Measurements from ENCODE around the gene FAM240A.
A peak's percentile ranks its signal among the peaks of the same experiment; 100 is the strongest.

FAM240A gene

GRCh38 chr3:46612324-46612723 lies at the start of gene FAM240A:
Gene FAM240A, plus strand, starts transcription at chr3:46612525. Its CDS starts 159 bp downstream, at chr3:46612684.
- DNase-seq (ENCODE audit: low spot score in 2 of 2) (no peak), ATAC-seq (replicated peaks; ENCODE audit: extremely low read depth, poor library complexity, severe bottlenecking) (no peak)
- Mint-ChIP-seq H3K9me3 (no peaks in the 10 kb centered on the region), H3K27me3 (peaks cover 54% of the 10 kb centered on the region), H3K27ac (ENCODE audit: low read depth) (no peak within 1 kb of the TSS), H3K4me1 (no peaks in the 10 kb centered on the region), H3K36me3 (ENCODE audit: insufficient read depth) (peaks cover 2% of the 10 kb centered on the region), H3K4me3 (no peak within 1 kb of the TSS)

GRCh38 chr3:46564190-46565021 lies 47.9 kb upstream of the FAM240A start:
- H3K36me3 Mint-ChIP-seq (ENCODE audit: insufficient read depth): no peaks in the 10 kb centered on the region
- no peak overlapping the region for H3K27ac Mint-ChIP-seq (ENCODE audit: low read depth)
- peaks cover 24% of the 10 kb centered on the region for H3K27me3 Mint-ChIP-seq
- ATAC-seq (replicated peaks; ENCODE audit: extremely low read depth, poor library complexity, severe bottlenecking): no peak
- H3K9me3 Mint-ChIP-seq: no peaks in the 10 kb centered on the region
- no peak for DNase-seq (ENCODE audit: low spot score in 2 of 2)
- peaks cover 25% of the 10 kb centered on the region for H3K4me1 Mint-ChIP-seq
- no peak overlapping the region for H3K4me3 Mint-ChIP-seq

GRCh38 chr3:46565077-46565476 lies 47.2 kb upstream of the FAM240A start:
- no peak for ATAC-seq (replicated peaks; ENCODE audit: extremely low read depth, poor library complexity, severe bottlenecking)
- peak overlapping the region; percentile 68 for H3K4me3 Mint-ChIP-seq
- DNase-seq (ENCODE audit: low spot score in 2 of 2): no peak
- no peaks in the 10 kb centered on the region for H3K36me3 Mint-ChIP-seq (ENCODE audit: insufficient read depth)
- H3K27ac Mint-ChIP-seq (ENCODE audit: low read depth): no peak overlapping the region
- H3K27me3 Mint-ChIP-seq: peaks cover 24% of the 10 kb centered on the region
- H3K9me3 Mint-ChIP-seq: no peaks in the 10 kb centered on the region
- H3K4me1 Mint-ChIP-seq: peaks cover 25% of the 10 kb centered on the region

- Mint-ChIP-seq H3K27ac (ENCODE audit: low read depth) (no peak overlapping the region), H3K27me3 (peaks cover 24% of the 10 kb centered on the region), H3K9me3 (no peaks in the 10 kb centered on the region), H3K36me3 (ENCODE audit: insufficient read depth) (no peaks in the 10 kb centered on the region), H3K4me3 (peak overlapping the region; percentile 68), H3K4me1 (peaks cover 25% of the 10 kb centered on the region)
- DNase-seq (ENCODE audit: low spot score in 2 of 2) (no peak), ATAC-seq (replicated peaks; ENCODE audit: extremely low read depth, poor library complexity, severe bottlenecking) (no peak)
Observed at GRCh38 chr3:46565607-46566039, 46.7 kb upstream of the FAM240A start.

- DNase-seq (ENCODE audit: low spot score in 2 of 2) (no peak), ATAC-seq (replicated peaks; ENCODE audit: extremely low read depth, poor library complexity, severe bottlenecking) (peak; percentile 85)
- no peak within 1 kb of the TSS for H3K27ac Mint-ChIP-seq (ENCODE audit: low read depth)
- H3K9me3 Mint-ChIP-seq: no peaks in the 10 kb centered on the region
- peaks cover 25% of the 10 kb centered on the region for H3K4me1 Mint-ChIP-seq
- H3K36me3 Mint-ChIP-seq (ENCODE audit: insufficient read depth): no peaks in the 10 kb centered on the region
- peak within 1 kb of the TSS; percentile 68 for H3K4me3 Mint-ChIP-seq
- peaks cover 24% of the 10 kb centered on the region for H3K27me3 Mint-ChIP-seq
Observed at GRCh38 chr3:46566040-46566641, 46.2 kb upstream of the FAM240A start, which contains the start of gene LRRC2. Gene LRRC2, minus strand, starts transcription at chr3:46566302. Its CDS starts 14,711 bp downstream, at chr3:46551591.

- ATAC-seq (replicated peaks; ENCODE audit: extremely low read depth, poor library complexity, severe bottlenecking) (no peak), DNase-seq (ENCODE audit: low spot score in 2 of 2) (peak in 1 of 2 donors; percentile 0)
- peaks cover 12% of the 10 kb centered on the region for H3K27me3 Mint-ChIP-seq
- H3K4me3 Mint-ChIP-seq: no peak overlapping the region
- H3K36me3 Mint-ChIP-seq (ENCODE audit: insufficient read depth): no peaks in the 10 kb centered on the region
- H3K4me1 Mint-ChIP-seq: no peaks in the 10 kb centered on the region
- no peaks in the 10 kb centered on the region for H3K9me3 Mint-ChIP-seq
- no peak overlapping the region for H3K27ac Mint-ChIP-seq (ENCODE audit: low read depth)
Observed at GRCh38 chr3:46571684-46572083, 40.6 kb upstream of the FAM240A start.

GRCh38 chr3:46573701-46574100 lies 38.6 kb upstream of the FAM240A start:
- H3K4me3 Mint-ChIP-seq: no peak overlapping the region
- H3K27me3 Mint-ChIP-seq: no peaks in the 10 kb centered on the region
- no peaks in the 10 kb centered on the region for H3K4me1 Mint-ChIP-seq
- ATAC-seq (replicated peaks; ENCODE audit: extremely low read depth, poor library complexity, severe bottlenecking) (no peak), DNase-seq (ENCODE audit: low spot score in 2 of 2) (no peak)
- H3K36me3 Mint-ChIP-seq (ENCODE audit: insufficient read depth): no peaks in the 10 kb centered on the region
- H3K27ac Mint-ChIP-seq (ENCODE audit: low read depth): no peak overlapping the region
- H3K9me3 Mint-ChIP-seq: no peaks in the 10 kb centered on the region

GRCh38 chr3:46574243-46574646 lies 38.1 kb upstream of the FAM240A start:
- H3K9me3 Mint-ChIP-seq: no peaks in the 10 kb centered on the region
- DNase-seq (ENCODE audit: low spot score in 2 of 2) (no peak), ATAC-seq (replicated peaks; ENCODE audit: extremely low read depth, poor library complexity, severe bottlenecking) (no peak)
- no peaks in the 10 kb centered on the region for H3K27me3 Mint-ChIP-seq
- H3K27ac Mint-ChIP-seq (ENCODE audit: low read depth): no peak overlapping the region
- H3K4me1 Mint-ChIP-seq: no peaks in the 10 kb centered on the region
- no peaks in the 10 kb centered on the region for H3K36me3 Mint-ChIP-seq (ENCODE audit: insufficient read depth)
- no peak overlapping the region for H3K4me3 Mint-ChIP-seq

- Mint-ChIP-seq H3K36me3 (ENCODE audit: insufficient read depth) (no peaks in the 10 kb centered on the region), H3K9me3 (no peaks in the 10 kb centered on the region), H3K27ac (ENCODE audit: low read depth) (no peak overlapping the region), H3K27me3 (no peaks in the 10 kb centered on the region), H3K4me3 (no peak overlapping the region), H3K4me1 (no peaks in the 10 kb centered on the region)
- DNase-seq (ENCODE audit: low spot score in 2 of 2) (no peak), ATAC-seq (replicated peaks; ENCODE audit: extremely low read depth, poor library complexity, severe bottlenecking) (no peak)
Observed at GRCh38 chr3:46574881-46575576, 37.3 kb upstream of the FAM240A start.

GRCh38 chr3:46575577-46576222 lies 36.6 kb upstream of the FAM240A start:
- no peak overlapping the region for H3K27ac Mint-ChIP-seq (ENCODE audit: low read depth)
- ATAC-seq (replicated peaks; ENCODE audit: extremely low read depth, poor library complexity, severe bottlenecking) (no peak), DNase-seq (ENCODE audit: low spot score in 2 of 2) (no peak)
- no peaks in the 10 kb centered on the region for H3K36me3 Mint-ChIP-seq (ENCODE audit: insufficient read depth)
- H3K4me3 Mint-ChIP-seq: no peak overlapping the region
- no peaks in the 10 kb centered on the region for H3K27me3 Mint-ChIP-seq
- H3K4me1 Mint-ChIP-seq: no peaks in the 10 kb centered on the region
- no peaks in the 10 kb centered on the region for H3K9me3 Mint-ChIP-seq

- Mint-ChIP-seq H3K4me1 (no peaks in the 10 kb centered on the region), H3K4me3 (no peak overlapping the region), H3K9me3 (no peaks in the 10 kb centered on the region), H3K27ac (ENCODE audit: low read depth) (no peak overlapping the region), H3K27me3 (no peaks in the 10 kb centered on the region), H3K36me3 (ENCODE audit: insufficient read depth) (no peaks in the 10 kb centered on the region)
- ATAC-seq (replicated peaks; ENCODE audit: extremely low read depth, poor library complexity, severe bottlenecking): no peak
- DNase-seq (ENCODE audit: low spot score in 2 of 2): no peak
Observed at GRCh38 chr3:46576386-46576785, 35.9 kb upstream of the FAM240A start.

GRCh38 chr3:46576879-46577278 lies 35.4 kb upstream of the FAM240A start:
- Mint-ChIP-seq H3K4me1 (no peaks in the 10 kb centered on the region), H3K27ac (ENCODE audit: low read depth) (no peak overlapping the region), H3K9me3 (no peaks in the 10 kb centered on the region), H3K27me3 (no peaks in the 10 kb centered on the region), H3K36me3 (ENCODE audit: insufficient read depth) (no peaks in the 10 kb centered on the region), H3K4me3 (no peak overlapping the region)
- no peak for DNase-seq (ENCODE audit: low spot score in 2 of 2)
- ATAC-seq (replicated peaks; ENCODE audit: extremely low read depth, poor library complexity, severe bottlenecking): no peak
